Transverse colon (tissue), 4 donors: ENCODE data around the gene CFAP91.

Source experiments
- POLR2A ChIP-seq: fragments of 450-650 bp; IDR thresholded peaks from one replicate; pipeline ENCODE4 v1.6.1; 2016; ENCODE audit warnings: antibody characterized with exemption, mild to moderate bottlenecking, moderate library complexity
- POLR2AphosphoS5 ChIP-seq, 3 donors: sonication (generic); formaldehyde crosslinking; IDR thresholded peaks; one replicate each; pipeline ENCODE4 v1.6.1; 2016; ENCODE audit warnings: antibody characterized with exemption in 3 of 3
- TF ChIP-seq, protein P1 (sequence below), 5 experiments: fragments of 200-600 bp in 3 of 5; fragments of 450-650 bp in 2 of 5; sonication (generic) in 3 of 5; IDR thresholded peaks; 1 replicate in 2 of 5; 2 replicates in 3 of 5; pipeline ENCODE4 v1.5.1; 2016 to 2017; ENCODE audit warnings: antibody characterized with exemption in 5 of 5, inconsistent platforms in 3 of 5, mild to moderate bottlenecking in 2 of 5, moderate library complexity in 1 of 5

DNA sequence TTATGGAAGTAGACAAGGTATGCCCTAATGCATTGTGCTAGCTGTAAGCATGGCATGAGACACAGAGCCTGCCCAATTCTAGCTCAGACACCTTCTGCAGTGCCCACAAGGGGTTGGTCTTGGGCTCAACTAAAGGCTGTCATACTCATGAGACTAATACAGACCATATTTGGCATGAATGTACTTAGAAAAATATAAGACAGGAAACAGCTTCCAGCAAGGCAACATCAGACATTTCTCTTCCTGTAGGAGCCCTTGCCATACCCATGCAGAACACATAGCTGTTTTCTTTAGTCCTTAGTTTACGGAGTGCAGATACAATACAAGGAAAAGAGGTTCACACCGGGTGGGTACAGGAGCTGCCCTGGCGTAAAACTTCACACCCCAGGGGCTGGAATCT, 48.6 kb downstream of the CFAP91 start:
- no peak for TF ChIP-seq POLR2A
- TF ChIP-seq, protein P1, sequence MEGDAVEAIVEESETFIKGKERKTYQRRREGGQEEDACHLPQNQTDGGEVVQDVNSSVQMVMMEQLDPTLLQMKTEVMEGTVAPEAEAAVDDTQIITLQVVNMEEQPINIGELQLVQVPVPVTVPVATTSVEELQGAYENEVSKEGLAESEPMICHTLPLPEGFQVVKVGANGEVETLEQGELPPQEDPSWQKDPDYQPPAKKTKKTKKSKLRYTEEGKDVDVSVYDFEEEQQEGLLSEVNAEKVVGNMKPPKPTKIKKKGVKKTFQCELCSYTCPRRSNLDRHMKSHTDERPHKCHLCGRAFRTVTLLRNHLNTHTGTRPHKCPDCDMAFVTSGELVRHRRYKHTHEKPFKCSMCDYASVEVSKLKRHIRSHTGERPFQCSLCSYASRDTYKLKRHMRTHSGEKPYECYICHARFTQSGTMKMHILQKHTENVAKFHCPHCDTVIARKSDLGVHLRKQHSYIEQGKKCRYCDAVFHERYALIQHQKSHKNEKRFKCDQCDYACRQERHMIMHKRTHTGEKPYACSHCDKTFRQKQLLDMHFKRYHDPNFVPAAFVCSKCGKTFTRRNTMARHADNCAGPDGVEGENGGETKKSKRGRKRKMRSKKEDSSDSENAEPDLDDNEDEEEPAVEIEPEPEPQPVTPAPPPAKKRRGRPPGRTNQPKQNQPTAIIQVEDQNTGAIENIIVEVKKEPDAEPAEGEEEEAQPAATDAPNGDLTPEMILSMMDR (IDR thresholded peaks at IDR 0.05): no peak
- no peak for TF ChIP-seq POLR2AphosphoS5 (IDR thresholded peaks at IDR 0.05)
